NOMO-1 treated with dmso at 0.1 percent for 144 hours (cell line): Measurements from ENCODE around the gene ANKRD13A.
"Not testable (repeated sequence)": the region's sequence is repeated elsewhere in the genome, so short reads cannot be mapped to it uniquely, and the experiment has no call there.

Experiments
- DNase-seq: peaks from one replicate; lab custom pipeline; 2025; ENCODE audit not compliant: unreplicated experiment; lab: John Stamatoyannopoulos, UW

Gene ANKRD13A

DNA sequence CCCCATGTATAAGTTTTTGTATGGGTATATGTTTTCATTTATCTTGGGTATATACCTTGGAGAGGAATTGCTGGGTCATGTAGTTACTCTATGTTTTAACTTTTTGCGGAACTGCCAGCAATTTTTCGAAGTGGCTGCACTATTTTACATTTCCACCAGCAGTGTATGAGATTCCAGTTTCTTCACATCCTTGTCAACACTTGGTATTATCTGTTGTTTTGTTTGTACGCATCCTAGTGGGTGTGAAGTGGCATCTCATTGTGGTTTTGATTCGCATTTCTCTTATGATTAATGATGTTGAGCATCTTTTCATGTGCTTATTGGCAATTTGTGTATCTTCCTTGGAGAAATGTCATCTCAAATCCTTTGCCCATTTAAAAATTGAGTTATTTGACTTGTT, 6.9 kb downstream of the ANKRD13A start:
- no peak for DNase-seq

GRCh38 chr12:110007881-110008280, 8.7 kb downstream of the ANKRD13A start:
- peak; percentile 42 for DNase-seq

GRCh38 chr12:110008681-110009398, 9.6 kb downstream of the ANKRD13A start:
- not testable (repeated sequence) for DNase-seq

GRCh38 chr12:110010853-110011723, 11.9 kb downstream of the ANKRD13A start:
- DNase-seq: no peak

DNA sequence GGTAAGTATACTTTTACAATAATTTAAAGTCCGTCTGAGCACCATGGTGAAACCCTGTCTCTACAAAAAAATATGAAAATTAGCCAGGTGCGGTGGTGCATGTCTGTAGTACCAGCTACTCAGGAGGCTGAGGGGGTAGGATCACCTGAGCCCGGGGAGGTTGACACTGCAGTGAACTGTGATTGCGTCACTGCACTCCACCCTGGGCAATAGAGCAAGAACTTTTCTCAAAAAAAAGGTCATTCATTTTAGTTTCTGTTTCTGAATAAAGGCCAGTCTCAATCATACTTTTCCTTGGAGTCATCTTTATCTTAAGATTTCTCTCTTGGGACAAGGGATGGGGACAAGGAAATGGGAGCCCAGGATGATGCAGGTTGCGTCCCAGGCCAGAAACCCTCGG, 12.9 kb downstream of the ANKRD13A start:
- no peak for DNase-seq

GRCh38 chr12:110012659-110013058, 13.4 kb downstream of the ANKRD13A start:
- DNase-seq: no peak

GRCh38 chr12:110015132-110015531, 15.9 kb downstream of the ANKRD13A start:
- DNase-seq: peak; percentile 52

GRCh38 chr12:110020956-110021355, 21.7 kb downstream of the ANKRD13A start:
- no peak for DNase-seq

DNA sequence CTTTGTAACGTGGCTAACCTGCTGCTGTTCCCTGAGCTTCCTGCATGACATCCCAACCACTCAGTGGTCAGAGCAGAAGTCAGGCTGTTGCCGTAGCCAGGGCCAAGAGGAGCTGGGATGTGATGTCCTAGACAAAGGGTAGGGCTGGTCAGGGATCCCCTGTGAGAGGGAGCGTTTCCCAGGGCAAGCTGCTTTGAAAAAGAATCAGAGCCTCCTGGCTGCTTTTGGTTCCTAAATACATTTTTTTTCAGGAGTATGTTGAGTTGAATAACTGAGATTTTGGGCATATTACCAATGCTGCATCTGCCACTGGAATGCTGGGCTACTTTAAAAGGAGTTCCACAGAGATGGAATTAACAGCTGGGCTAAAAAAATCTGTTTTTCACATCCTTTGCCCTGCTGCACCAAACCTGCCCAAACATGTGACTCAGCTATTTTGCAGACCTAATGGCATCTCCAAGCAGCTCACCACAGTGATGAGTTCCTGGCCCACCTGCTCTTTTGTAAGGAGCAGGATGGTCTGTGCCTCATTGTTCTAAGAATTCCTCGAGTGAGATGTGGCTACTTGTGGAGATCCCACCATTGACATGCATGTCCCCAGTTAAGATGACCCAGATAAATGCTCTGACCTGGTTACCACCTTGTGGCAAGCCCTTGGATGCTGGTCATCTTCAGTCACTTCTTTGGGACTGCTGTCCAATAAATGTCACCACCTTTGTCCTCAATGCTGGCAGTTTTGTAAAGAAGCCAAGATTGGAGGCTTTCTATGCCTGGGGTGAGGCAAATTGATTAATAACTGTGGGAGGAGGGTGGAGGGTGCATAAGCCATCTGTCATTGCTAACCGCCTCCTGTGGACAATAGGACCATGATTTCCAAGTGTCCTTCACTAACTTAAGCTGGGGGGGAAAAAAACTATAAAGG, 24.1 kb downstream of the ANKRD13A start:
- DNase-seq: no peak

GRCh38 chr12:110024051-110024450, 24.8 kb downstream of the ANKRD13A start:
- DNase-seq: no peak

GRCh38 chr12:110028323-110028722, 29.1 kb downstream of the ANKRD13A start:
- no peak for DNase-seq

DNA sequence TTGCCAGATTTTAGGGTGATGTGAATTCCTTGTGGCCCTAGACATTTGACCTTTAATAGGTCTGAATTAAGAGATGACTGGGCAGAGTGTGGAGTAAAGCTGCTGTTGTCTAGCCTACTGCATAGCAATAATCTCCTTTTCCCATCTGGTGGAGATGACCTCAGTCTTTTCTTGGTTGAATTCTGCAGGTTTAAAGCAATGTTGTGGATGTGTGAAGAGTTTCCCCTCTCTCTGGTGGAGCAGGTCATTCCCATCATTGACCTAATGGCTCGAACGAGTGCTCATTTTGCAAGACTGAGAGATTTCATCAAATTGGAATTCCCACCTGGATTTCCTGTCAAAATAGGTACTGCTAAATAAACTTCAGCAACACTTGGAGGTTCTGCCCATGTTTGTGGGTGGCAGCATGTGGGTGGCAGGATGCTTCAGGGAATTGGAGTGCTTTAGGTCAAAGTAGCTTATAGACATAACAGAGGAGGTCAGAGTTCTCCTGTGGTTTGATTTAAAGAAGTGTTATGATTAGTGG, 30.1 kb downstream of the ANKRD13A start:
- no peak for DNase-seq

- DNase-seq: no peak
Observed at GRCh38 chr12:110033888-110034287, 34.7 kb downstream of the ANKRD13A start.

GRCh38 chr12:110035534-110036104, 36.4 kb downstream of the ANKRD13A start:
- no peak for DNase-seq

GRCh38 chr12:110037315-110037714, 38.1 kb downstream of the ANKRD13A start:
- no peak for DNase-seq

GRCh38 chr12:110038741-110039084, 39.5 kb downstream of the ANKRD13A start:
- DNase-seq: no peak

DNA sequence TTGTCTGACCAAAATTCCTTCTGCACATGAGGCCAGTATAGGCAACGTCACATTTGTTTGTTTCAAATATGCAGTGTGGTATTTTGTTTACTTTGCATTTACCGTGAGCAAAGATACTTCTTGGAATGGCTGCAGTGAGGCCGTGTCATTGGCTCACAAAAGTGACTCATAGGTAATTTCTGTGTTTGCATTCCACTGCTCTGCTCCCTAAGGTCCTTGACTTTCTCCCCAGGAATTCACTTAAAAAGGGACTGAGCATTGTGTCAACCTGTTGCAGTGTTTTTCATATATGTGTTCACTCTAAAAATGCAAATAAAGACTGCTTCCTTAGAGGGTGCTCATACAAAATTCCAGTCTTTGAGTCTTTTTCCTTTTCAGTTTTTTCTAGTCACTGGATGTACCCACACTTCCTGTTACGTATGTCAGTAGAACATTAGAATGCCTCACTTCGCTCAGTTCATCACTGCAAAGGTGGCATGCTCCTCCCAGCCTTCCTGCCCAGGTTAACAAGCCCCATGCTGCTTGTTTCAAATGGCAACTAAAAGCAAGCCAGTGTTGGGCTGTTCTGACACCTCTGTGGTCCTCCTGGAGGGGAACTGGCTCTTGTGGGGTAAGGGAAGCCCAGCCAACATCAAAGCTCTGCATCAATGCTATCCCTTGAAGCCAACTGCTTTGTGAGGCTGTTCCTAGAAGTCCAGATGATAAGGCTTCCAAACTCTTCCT, 40.0 kb downstream of the ANKRD13A start:
- no peak for DNase-seq

- no peak for DNase-seq
Observed at GRCh38 chr12:110042264-110042663, 43.0 kb downstream of the ANKRD13A start.

DNA sequence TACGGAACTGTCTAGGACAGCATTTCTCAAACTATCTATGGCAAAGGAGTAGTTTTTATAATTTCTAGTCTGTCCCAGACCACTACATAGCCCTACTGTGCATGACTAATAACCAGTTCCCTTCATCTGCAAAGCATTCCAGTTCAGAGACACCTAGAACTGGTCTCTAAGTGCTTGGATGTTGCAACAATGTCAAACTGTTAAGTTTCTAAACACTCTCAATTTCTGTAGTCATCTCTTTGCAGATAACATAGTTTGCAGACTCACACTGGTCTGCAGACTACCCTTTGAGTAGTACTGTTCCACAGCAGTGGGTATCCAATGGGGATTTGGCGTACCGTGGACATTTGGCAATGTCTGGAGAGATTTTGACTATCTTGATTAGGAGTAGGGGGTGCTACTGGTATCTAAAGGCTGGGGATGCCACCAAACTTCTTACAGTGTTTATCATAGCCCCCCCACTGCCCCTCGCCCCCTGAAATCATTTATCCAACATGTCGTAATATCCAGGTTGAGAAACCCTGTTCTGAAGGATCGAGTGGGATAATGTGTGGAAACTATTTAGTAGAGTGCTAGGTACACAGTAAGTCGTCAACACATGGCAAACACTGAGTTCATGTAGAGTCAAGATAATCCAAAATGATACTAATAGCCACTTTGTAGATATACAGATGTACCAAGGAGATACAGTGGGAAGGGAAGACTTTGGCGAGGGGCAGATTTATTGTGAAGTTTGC, 47.4 kb downstream of the ANKRD13A start:
- DNase-seq: no peak
